Measurements from ENCODE around the gene MMP14.
"Not testable (repeated sequence)": the region's sequence is repeated elsewhere in the genome, so short reads cannot be mapped to it uniquely, and the experiment has no call there.

The MMP14 gene

GRCh38 chr14:22852178-22852577 lies 15.8 kb downstream of the MMP14 start:
- not testable (repeated sequence) for H3K4me3 ChIP-seq
- H3K27ac ChIP-seq = peak overlapping the region in 15 of 21 experiments; percentile 38 to 88 (median 79)

GRCh38 chr14:22852599-22852939 lies 16.2 kb downstream of the MMP14 start:
- Histone ChIP-seq H3K4me3 (no peak overlapping the region), H3K27ac (peak overlapping the region in 16 of 21 experiments; percentile 5 to 88 (median 50))

GRCh38 chr14:22852940-22853767 lies 16.8 kb downstream of the MMP14 start:
- Histone ChIP-seq H3K4me3 (peak overlapping the region; percentile 6 to 36 (median 27)), H3K27ac (peak overlapping the region in 17 of 21 experiments; percentile 5 to 88 (median 64))

- not testable (repeated sequence) for H3K4me3 ChIP-seq, H3K27ac ChIP-seq
These were observed 17.9 kb downstream of the MMP14 start for GRCh38 chr14:22854296-22854695.

GRCh38 chr14:22854963-22855724 lies 18.8 kb downstream of the MMP14 start:
- H3K4me3 ChIP-seq = no peak overlapping the region
- H3K27ac ChIP-seq = no peak overlapping the region

GRCh38 chr14:22856428-22856827 lies 20.0 kb downstream of the MMP14 start:
- Histone ChIP-seq H3K4me3 (no peak overlapping the region), H3K27ac (no peak overlapping the region)

GRCh38 chr14:22860377-22860776 lies 24.0 kb downstream of the MMP14 start:
- H3K4me3 ChIP-seq = not testable (repeated sequence)

GRCh38 chr14:22861651-22862050 lies 25.3 kb downstream of the MMP14 start:
- Histone ChIP-seq H3K4me3 (no peak overlapping the region), H3K27ac (no peak overlapping the region)

More at GRCh38 chr14:22860377-22860776, 24.0 kb downstream of the MMP14 start:
- H3K27ac ChIP-seq = not testable (repeated sequence)

GRCh38 chr14:22864979-22865378 lies 28.6 kb downstream of the MMP14 start:
- no peak overlapping the region for H3K27ac ChIP-seq
- H3K4me3 ChIP-seq = no peak overlapping the region

GRCh38 chr14:22865424-22866405 lies 29.3 kb downstream of the MMP14 start:
- no peak overlapping the region for H3K4me3 ChIP-seq
- H3K27ac ChIP-seq = no peak overlapping the region

- Histone ChIP-seq H3K4me3 (no peak overlapping the region), H3K27ac (no peak overlapping the region)
These were observed 30.5 kb downstream of the MMP14 start for GRCh38 chr14:22866874-22867273.

GRCh38 chr14:22870811-22871223 lies 34.4 kb downstream of the MMP14 start:
- Histone ChIP-seq H3K4me3 (peak overlapping the region; percentile 62 to 97 (median 88)), H3K27ac (peak overlapping the region; percentile 55 to 99 (median 98))

- Histone ChIP-seq H3K4me3 (peak within 1 kb of the TSS; percentile 62 to 97 (median 88)), H3K27ac (peak within 1 kb of the TSS; percentile 92 to 99 (median 98))
These were observed 35.0 kb downstream of the MMP14 start, which contains the start of gene LRP10 for GRCh38 chr14:22871224-22872032. LRP10 (plus strand) TSS chr14:22871740; CDS start chr14:22872304, 564 bp downstream.

GRCh38 chr14:22872033-22872832 lies 35.8 kb downstream of the MMP14 start:
- Histone ChIP-seq H3K27ac (peak overlapping the region; percentile 92 to 99 (median 98)), H3K4me3 (peak overlapping the region; percentile 62 to 97 (median 88))

- peak overlapping the region in 20 of 21 experiments; percentile 92 to 99 (median 98) for H3K27ac ChIP-seq
- H3K4me3 ChIP-seq = peak overlapping the region; percentile 62 to 97 (median 88)
These were observed 36.6 kb downstream of the MMP14 start for GRCh38 chr14:22872833-22873520.

GRCh38 chr14:22875003-22875747 lies 38.8 kb downstream of the MMP14 start:
- H3K27ac ChIP-seq = no peak overlapping the region
- H3K4me3 ChIP-seq = no peak overlapping the region
